Occipital lobe (tissue), 2 donors: ENCODE results near the gene CRIP3. TPM values are rescaled to one million over a fixed set of nuclear protein-coding genes. Genes with fewer than 3 reads are reported as not detected.
A peak's percentile ranks its signal among the peaks of the same experiment; 100 is the strongest.

Experiments
- DNase-seq: peaks from one replicate; lab custom pipeline; 2025; lab: John Stamatoyannopoulos, UW
- total RNA-seq: library from RNA; depleted of rRNA; stranded (reverse); fragments of >200 nt; gene quantifications from one replicate; pipeline ENCODE4 v1.2.3, GENCODE V29; 2014

Gene CRIP3
- total RNA-seq, 1 donor from 2014 or later, result 3.9 TPM

GRCh38 chr6:43274916-43275597 is 33.6 kb downstream of the CRIP3 start:
- no peak for DNase-seq

GRCh38 chr6:43274127-43274915 is 34.3 kb downstream of the CRIP3 start:
- DNase-seq, result no peak

GRCh38 chr6:43273707-43274106 is 34.9 kb downstream of the CRIP3 start:
- DNase-seq, result no peak

- no peak for DNase-seq
These were observed 36.7 kb downstream of the CRIP3 start for GRCh38 chr6:43271944-43272343.

- no peak for DNase-seq
These were observed 37.4 kb downstream of the CRIP3 start for GRCh38 chr6:43271103-43271815.

GRCh38 chr6:43269273-43270007 is 39.2 kb downstream of the CRIP3 start:
- DNase-seq, result no peak

GRCh38 chr6:43268782-43269272 is 39.8 kb downstream of the CRIP3 start:
- DNase-seq, result no peak

- DNase-seq, result peak; percentile 62
These were observed 40.3 kb downstream of the CRIP3 start for GRCh38 chr6:43268355-43268700.

- DNase-seq, result no peak
These were observed 40.8 kb downstream of the CRIP3 start for GRCh38 chr6:43267619-43268354.

GRCh38 chr6:43265564-43265963 is 43.1 kb downstream of the CRIP3 start:
- DNase-seq, result no peak

- no peak for DNase-seq
These were observed 44.0 kb downstream of the CRIP3 start for GRCh38 chr6:43264599-43265145.

GRCh38 chr6:43263314-43264178 is 45.1 kb downstream of the CRIP3 start:
- DNase-seq, result peak; percentile 27

- no peak for DNase-seq
These were observed 45.8 kb downstream of the CRIP3 start for GRCh38 chr6:43262780-43263313.

- DNase-seq, result no peak
These were observed 46.4 kb downstream of the CRIP3 start for GRCh38 chr6:43262000-43262779.

GRCh38 chr6:43261198-43261597 is 47.4 kb downstream of the CRIP3 start:
- no peak for DNase-seq

- no peak for DNase-seq
These were observed 47.8 kb downstream of the CRIP3 start for GRCh38 chr6:43260791-43261190.

GRCh38 chr6:43258807-43259686 is 49.6 kb downstream of the CRIP3 start:
- no peak for DNase-seq
